ENCODE results near the gene TBATA. TPM values are rescaled to one million over a fixed set of nuclear protein-coding genes. Genes with fewer than 3 reads are reported as not detected.

TBATA gene
- total and polyA plus RNA-seq, 2 of the 8 experiments (the other 6 are each of a cell fraction or from before 2014, with no cell fraction given), result not detected

GRCh38 chr10:70815504-70816219 lies 30.5 kb upstream of the TBATA start, which contains the start of gene SGPL1 (continued):
- peak; percentile 79 for TF ChIP-seq TAF7 (optimal IDR thresholded peaks at IDR 0.05; ENCODE audit: borderline replicate concordance, low read depth, low read length)
- TF ChIP-seq E2F6 (IDR thresholded peaks at IDR 0.05), result peak; percentile 52; the same call in 1 of the 2 replicates
- TF ChIP-seq RAD21 (IDR thresholded peaks at IDR 0.05 in 1 of 2, conservative IDR thresholded peaks at IDR 0.05 in 1 of 2; ENCODE audit: low read depth in 2 of 2, low read length in 2 of 2), result peak; percentile 57 to 85
- TF ChIP-seq EP300 (IDR thresholded peaks at IDR 0.05; ENCODE audit: borderline replicate concordance in 1 of 2, low read depth in 2 of 2, low read length in 2 of 2), result 0 out of 3 replicates have a peak, but pooled peaks of 1 of the 2 experiments have one; percentile 25
- TF ChIP-seq POLR2AphosphoS5 (IDR thresholded peaks at IDR 0.05; ENCODE audit: low read depth, low read length), result no peak; the same call in 1 of the 2 replicates
- no peak for TF ChIP-seq ATF2 (IDR thresholded peaks at IDR 0.05; ENCODE audit: low read length)
- no peak for TF ChIP-seq CBX5 (IDR thresholded peaks at IDR 0.05; ENCODE audit: low read depth, low read length)
- peak; percentile 75 for TF ChIP-seq TAF1 (IDR thresholded peaks at IDR 0.05; ENCODE audit: low read depth, low read length)
- 0 out of 2 replicates have a peak, but pooled peaks have one; percentile 5 for TF ChIP-seq CREB1 (IDR thresholded peaks at IDR 0.05)

Measured in H1 (cell line).